Prostate gland (tissue), 2 donors: ENCODE results near the gene DOC2B. TPM values are rescaled to one million over a fixed set of nuclear protein-coding genes. Genes with fewer than 3 reads are reported as not detected.

Experiments used
- DNase-seq: peaks from one replicate; pipeline ENCODE4 v3.0.0-alpha.2; 2019; ENCODE audit warnings: low spot score
- H3K27ac ChIP-seq, 2 donors: fragments of 200-600 bp; sonication (generic); 2 replicates each; pipeline ENCODE4 v1.5.1; 2017 to 2019
- H3K27me3 ChIP-seq: fragments of 200-600 bp; sonication (generic); replicated peaks from 2 replicates; pipeline ENCODE4 v1.5.1; 2019; ENCODE audit not compliant: insufficient read depth
- H3K36me3 ChIP-seq, 2 donors: fragments of 200-600 bp; sonication (generic); 1 replicate in 1 of 2; 2 replicates in 1 of 2; pipeline versions ENCODE4 v1.5.1 to v1.8.1; 2017 to 2019
- H3K4me1 ChIP-seq: fragments of 200-600 bp; sonication (generic); replicated peaks from 2 replicates; pipeline ENCODE4 v1.5.1; 2019
- H3K4me3 ChIP-seq, 2 donors: fragments of 200-600 bp; sonication (generic); 2 replicates each; pipeline ENCODE4 v1.5.1; 2017 to 2019
- H3K9me3 ChIP-seq: fragments of 200-600 bp; sonication (generic); 2 replicates; pipeline ENCODE4 v1.5.1; 2017
- POLR2A ChIP-seq: fragments of 450-650 bp; IDR thresholded peaks from one replicate; pipeline ENCODE4 v1.6.1; 2016; ENCODE audit warnings: antibody characterized with exemption, mild to moderate bottlenecking
- POLR2AphosphoS5 ChIP-seq: sonication (generic); formaldehyde crosslinking; IDR thresholded peaks from one replicate; pipeline ENCODE4 v1.6.1; 2017; ENCODE audit warnings: antibody characterized with exemption
- WGBS: methylation state at CpG from one replicate; pipeline ENCODE4 v1.1.5; 2018; 5-methylcytosine and 5-hydroxymethylcytosine counted together
- intact Hi-C: fragments of 100-400 bp; cut with DNase I; formaldehyde crosslinking; loops from one replicate; pipeline ENCODE4 v1.14.2; 2022
- total RNA-seq, 2 donors: library from RNA; depleted of rRNA; stranded (reverse); fragments of >200 nt; gene quantifications; one replicate each; pipeline ENCODE4 v1.1.0, GENCODE V29; 2016
- TF ChIP-seq, protein P1 (sequence below), 4 experiments: fragments of 200-600 bp in 2 of 4; fragments of 450-650 bp in 2 of 4; sonication (generic) in 2 of 4; IDR thresholded peaks; 1 replicate in 3 of 4; 2 replicates in 1 of 4; pipeline ENCODE4 v1.5.1; 2016 to 2019; ENCODE audit warnings: antibody characterized with exemption in 4 of 4, mild to moderate bottlenecking in 2 of 4, moderate library complexity in 2 of 4

The DOC2B gene
- total RNA-seq, 2 donors from 2014 or later = 3.0 to 3.1 TPM

DNA sequence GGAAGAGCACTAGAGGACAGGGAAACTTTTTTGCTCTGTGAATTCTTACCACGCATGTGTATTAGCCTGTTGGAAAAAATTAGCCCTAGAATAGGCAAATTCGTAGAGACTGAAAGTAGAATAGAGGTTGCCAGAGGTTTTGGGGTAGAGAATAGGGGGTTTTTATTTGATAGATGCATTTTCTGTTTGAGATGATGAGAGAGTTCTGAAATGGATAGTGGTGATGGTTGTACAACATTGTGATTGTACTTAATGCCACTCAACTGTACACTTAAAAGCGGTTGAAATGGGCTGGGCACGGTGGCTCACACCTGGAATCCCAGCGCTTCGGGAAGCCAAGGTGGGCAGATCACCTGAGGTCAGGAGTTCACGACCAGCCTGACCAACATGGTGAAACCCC is 8.0 kb upstream of the DOC2B start:
- 88% methylated on average over 7 of the region's 7 CpGs for WGBS
- TF ChIP-seq, protein P1, sequence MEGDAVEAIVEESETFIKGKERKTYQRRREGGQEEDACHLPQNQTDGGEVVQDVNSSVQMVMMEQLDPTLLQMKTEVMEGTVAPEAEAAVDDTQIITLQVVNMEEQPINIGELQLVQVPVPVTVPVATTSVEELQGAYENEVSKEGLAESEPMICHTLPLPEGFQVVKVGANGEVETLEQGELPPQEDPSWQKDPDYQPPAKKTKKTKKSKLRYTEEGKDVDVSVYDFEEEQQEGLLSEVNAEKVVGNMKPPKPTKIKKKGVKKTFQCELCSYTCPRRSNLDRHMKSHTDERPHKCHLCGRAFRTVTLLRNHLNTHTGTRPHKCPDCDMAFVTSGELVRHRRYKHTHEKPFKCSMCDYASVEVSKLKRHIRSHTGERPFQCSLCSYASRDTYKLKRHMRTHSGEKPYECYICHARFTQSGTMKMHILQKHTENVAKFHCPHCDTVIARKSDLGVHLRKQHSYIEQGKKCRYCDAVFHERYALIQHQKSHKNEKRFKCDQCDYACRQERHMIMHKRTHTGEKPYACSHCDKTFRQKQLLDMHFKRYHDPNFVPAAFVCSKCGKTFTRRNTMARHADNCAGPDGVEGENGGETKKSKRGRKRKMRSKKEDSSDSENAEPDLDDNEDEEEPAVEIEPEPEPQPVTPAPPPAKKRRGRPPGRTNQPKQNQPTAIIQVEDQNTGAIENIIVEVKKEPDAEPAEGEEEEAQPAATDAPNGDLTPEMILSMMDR (IDR thresholded peaks at IDR 0.05) = no peak
- no peak for TF ChIP-seq POLR2A
- TF ChIP-seq POLR2AphosphoS5 = no peak
- DNase-seq = no peak
- H3K27me3 ChIP-seq = no peaks in the 10 kb centered on the region
- intact Hi-C loops = no loop called here
- H3K4me1 ChIP-seq = peaks cover 3% of the 10 kb centered on the region
- no peaks in the 10 kb centered on the region for H3K36me3 ChIP-seq
- H3K4me3 ChIP-seq = no peak overlapping the region
- H3K27ac ChIP-seq = no peak overlapping the region
- no peaks in the 10 kb centered on the region for H3K9me3 ChIP-seq

DNA sequence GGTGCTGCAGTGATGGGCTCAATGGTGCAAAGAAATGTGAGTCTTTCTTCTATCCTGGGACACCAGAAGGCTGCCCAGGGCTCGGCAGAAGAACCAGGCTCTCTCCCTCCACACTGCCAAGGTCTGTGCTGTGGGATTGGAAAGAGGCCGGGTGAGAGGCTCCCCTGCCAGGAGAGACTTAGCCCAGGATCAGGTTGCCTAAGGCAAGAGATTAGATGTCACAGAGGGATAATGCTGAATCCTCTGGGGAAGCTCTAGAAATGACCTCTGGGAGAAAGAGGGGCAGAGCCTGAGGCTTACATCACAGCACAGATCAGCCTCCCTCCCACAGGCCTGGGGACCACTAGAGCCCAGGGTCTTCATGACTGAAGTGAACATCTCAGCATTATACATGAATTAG is 5.7 kb upstream of the DOC2B start:
- 75% methylated on average over 2 of the region's 2 CpGs for WGBS
- no peak for TF ChIP-seq POLR2A
- TF ChIP-seq POLR2AphosphoS5 = no peak
- TF ChIP-seq, protein P1 (IDR thresholded peaks at IDR 0.05) = no peak

DNA sequence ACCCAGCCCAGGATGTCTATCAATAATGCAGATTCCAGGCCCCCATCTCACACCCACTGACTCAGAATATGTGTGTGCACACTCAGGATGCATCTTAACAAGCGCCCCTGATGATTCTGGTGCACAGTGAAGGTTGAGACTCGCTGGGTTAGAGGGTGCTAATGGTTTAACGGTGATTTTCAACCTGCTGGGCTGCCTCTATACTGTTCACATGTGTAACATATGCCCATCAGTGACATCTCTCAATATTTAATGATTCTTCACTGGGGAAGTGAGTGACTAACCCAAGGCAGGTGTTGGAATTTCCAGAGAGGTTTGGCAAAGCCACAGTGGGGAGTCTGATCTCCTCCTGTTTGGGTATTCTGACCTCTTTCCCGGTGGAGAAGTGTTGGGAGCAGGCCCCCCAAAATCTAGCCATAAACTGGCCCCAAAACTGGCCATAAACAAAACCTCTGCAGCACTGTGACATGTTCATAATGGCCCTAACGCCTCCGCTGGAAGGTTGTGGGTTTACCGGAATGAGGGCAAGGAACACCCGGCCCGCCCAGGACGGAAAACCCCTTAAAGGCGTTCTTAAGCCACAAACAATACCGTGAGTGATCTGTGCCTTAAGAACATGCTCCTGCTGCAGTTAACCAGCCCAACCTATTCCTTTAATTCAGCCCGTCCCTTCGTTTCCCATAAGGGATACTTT is 4.1 kb upstream of the DOC2B start:
- no peak for DNase-seq
- no peaks in the 10 kb centered on the region for H3K27me3 ChIP-seq
- 59% methylated on average over 14 of the region's 14 CpGs for WGBS
- peaks cover 4% of the 10 kb centered on the region for H3K4me1 ChIP-seq
- H3K27ac ChIP-seq = no peak overlapping the region
- H3K36me3 ChIP-seq = no peaks in the 10 kb centered on the region
- TF ChIP-seq, protein P1 (IDR thresholded peaks at IDR 0.05) = no peak
- H3K9me3 ChIP-seq = no peaks in the 10 kb centered on the region
- H3K4me3 ChIP-seq = no peak overlapping the region
- intact Hi-C loops = no loop called here

More for the DNA sequence above, 5.7 kb upstream of the DOC2B start:
- H3K27me3 ChIP-seq = no peaks in the 10 kb centered on the region
- intact Hi-C loops = no loop called here
- no peaks in the 10 kb centered on the region for H3K9me3 ChIP-seq
- no peak overlapping the region for H3K27ac ChIP-seq
- no peak overlapping the region for H3K4me3 ChIP-seq
- DNase-seq = no peak
- no peaks in the 10 kb centered on the region for H3K4me1 ChIP-seq
- H3K36me3 ChIP-seq = no peaks in the 10 kb centered on the region

DNA sequence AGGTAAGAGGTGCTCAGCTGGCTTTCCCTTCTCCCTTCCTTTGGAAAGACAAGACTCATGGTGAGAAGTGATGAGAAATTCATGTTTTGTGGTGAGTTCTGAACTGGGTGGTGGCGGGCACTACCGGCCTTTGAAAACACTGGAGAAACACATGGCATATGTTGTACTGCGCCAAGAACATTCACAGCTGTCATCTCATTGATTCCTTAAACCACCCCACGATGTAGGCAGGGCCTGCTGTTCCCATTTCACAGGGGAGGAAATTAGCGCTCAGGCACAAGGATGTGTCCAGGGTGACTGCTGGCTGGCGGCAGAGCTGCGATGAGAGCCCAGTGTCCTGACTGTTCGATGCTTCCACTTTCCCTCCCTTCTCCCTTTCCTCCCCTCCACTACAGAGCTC is 1.6 kb upstream of the DOC2B start:
- Histone ChIP-seq H3K36me3 (no peaks in the 10 kb centered on the region), H3K27ac (no peak overlapping the region), H3K9me3 (no peaks in the 10 kb centered on the region), H3K27me3 (no peaks in the 10 kb centered on the region), H3K4me3 (no peak overlapping the region), H3K4me1 (peaks cover 4% of the 10 kb centered on the region)
- intact Hi-C loops = no loop called here
- WGBS = 88% methylated on average over 8 of the region's 8 CpGs
- no peak for TF ChIP-seq POLR2A
- TF ChIP-seq, protein P1 (IDR thresholded peaks at IDR 0.05) = no peak
- TF ChIP-seq POLR2AphosphoS5 = no peak
- DNase-seq = no peak

DNA sequence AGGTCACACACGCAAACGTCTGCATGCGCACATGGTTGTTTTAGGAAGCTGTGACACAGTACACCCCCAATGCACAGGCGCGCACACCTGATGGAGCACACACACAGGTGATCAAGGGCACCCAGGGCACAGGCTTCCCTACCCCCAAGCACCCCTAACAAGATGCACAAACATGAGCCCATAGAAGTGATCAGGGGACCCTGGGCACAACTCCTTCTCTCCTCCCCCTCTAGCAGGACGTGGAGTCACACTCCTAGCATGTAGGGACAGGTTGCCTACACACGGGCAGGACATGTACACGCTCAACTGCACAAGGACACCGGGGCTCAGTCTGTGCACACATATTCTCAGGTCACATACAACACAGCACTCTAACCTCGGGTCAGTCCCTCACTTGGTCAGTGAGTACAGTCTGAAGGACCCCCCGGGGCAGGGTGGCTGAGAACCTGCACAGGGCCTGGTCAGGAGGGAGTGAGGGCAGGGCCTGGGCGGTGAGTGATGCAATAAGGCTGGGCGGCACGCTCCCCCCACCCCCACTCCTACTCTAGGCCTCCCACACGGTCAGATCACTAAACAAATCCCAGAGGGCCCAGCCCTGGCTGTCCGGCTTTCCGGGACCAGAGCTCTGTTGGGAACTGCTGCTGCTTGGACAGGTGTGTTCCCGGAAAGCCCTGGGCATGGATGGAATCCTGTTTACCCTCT is 751 bp upstream of the DOC2B start:
- no peaks in the 10 kb centered on the region for H3K27me3 ChIP-seq
- WGBS = 75% methylated on average over 15 of the region's 18 CpGs
- peak overlapping the region; percentile 15 to 28 for H3K4me3 ChIP-seq
- DNase-seq = no peak
- TF ChIP-seq POLR2AphosphoS5 (no peak), POLR2A (no peak)
- TF ChIP-seq, protein P1 (IDR thresholded peaks at IDR 0.05) = no peak
- peaks cover 4% of the 10 kb centered on the region for H3K4me1 ChIP-seq
- no peak overlapping the region for H3K27ac ChIP-seq
- no peaks in the 10 kb centered on the region for H3K36me3 ChIP-seq
- intact Hi-C loops = no loop called here
- H3K9me3 ChIP-seq = no peaks in the 10 kb centered on the region
